Peyer's patch (tissue), 4 donors: ENCODE data around the gene BBS12.

Experiments
- CTCF ChIP-seq, 6 experiments: fragments of 450-650 bp in 4 of 6; fragments of 200-600 bp in 2 of 6; sonication (generic) in 1 of 6; IDR thresholded peaks; one replicate each; pipeline ENCODE4 v1.5.1; 2017 to 2019; ENCODE audit warnings: antibody characterized with exemption in 6 of 6, mild to moderate bottlenecking in 3 of 6, moderate library complexity in 1 of 6
- POLR2A ChIP-seq, 2 donors: fragments of 450-650 bp; IDR thresholded peaks; one replicate each; pipeline ENCODE4 v1.5.1; 2017; ENCODE audit warnings: antibody characterized with exemption in 2 of 2, mild to moderate bottlenecking in 2 of 2, moderate library complexity in 2 of 2

GRCh38 chr4:122710434-122711308 lies 21.8 kb upstream of the BBS12 start:
- TF ChIP-seq CTCF (IDR thresholded peaks at IDR 0.05) = no peak
- no peak for TF ChIP-seq POLR2A (IDR thresholded peaks at IDR 0.05)
